HepG2 (cell line): ENCODE measurements around the gene VPS9D1. TPM values are rescaled to one million over a fixed set of nuclear protein-coding genes. Genes with fewer than 3 reads are reported as not detected.

Experiments used
- ATAC-seq: fragments of 200-7000 bp; cut with Tn5 transposase; 3 replicates; pipeline ENCODE4 v1.9.1; 2020; ENCODE audit warnings: mild to moderate bottlenecking, moderate library complexity
- BruUV-seq: library from RNA; stranded (reverse); fragments of 400-500 nt; replicated peaks from 2 replicates; lab custom pipeline; 2021; lab: Mats Ljungman, UMichigan
- CTCF ChIA-PET: fragments of 300-600 bp; formaldehyde crosslinking; extraction: SDS; loops from one replicate; lab custom pipeline; 2021; ENCODE audit warnings: low total read pairs, inconsistent platforms, low intra/inter-chr PET ratio; lab: Yijun Ruan, JAX
- POLR2A ChIA-PET: fragments of 350-600 bp; sonication (Branson Sonifier 250); formaldehyde crosslinking; loops from one replicate; lab custom pipeline; 2020; ENCODE audit warnings: antibody characterized with exemption, inconsistent platforms; lab: Yijun Ruan, JAX
- DNase-seq: peaks from one replicate; pipeline ENCODE4 v3.0.0-alpha.2; 2015; ENCODE audit warnings: low spot score
- FAIRE-seq: peaks from 3 replicates; lab custom pipeline; 2011; peaks lifted over from hg19 to GRCh38; lab: Jason Lieb, UNC
- H2AFZ ChIP-seq: one replicate; pipeline ENCODE4 v1.6.1; 2011; ENCODE audit warnings: low read length, inconsistent platforms
- H3K27ac ChIP-seq: fragments of 300-600 bp; 3 replicates; pipeline ENCODE4 v1.8.0; 2011; ENCODE audit warnings: mixed run types, mild to moderate bottlenecking, mixed read lengths, low read length, inconsistent platforms; ENCODE audit not compliant: insufficient read depth; ENCODE audit errors: extremely low read length
- H3K27me3 ChIP-seq, 2 experiments: fragments of 200-600 bp in 1 of 2; 2 replicates in 1 of 2; 3 replicates in 1 of 2; pipeline versions ENCODE4 v1.6.0 to v1.8.0; 2011; ENCODE audit warnings: low read length in 2 of 2, mild to moderate bottlenecking in 2 of 2, moderate library complexity in 2 of 2, inconsistent platforms in 1 of 2; ENCODE audit not compliant: insufficient read depth in 2 of 2, control insufficient read depth in 1 of 2
- H3K36me3 ChIP-seq, 2 experiments: fragments of 200-600 bp in 1 of 2; replicated peaks in 1 of 2; 2 replicates in 1 of 2; 3 replicates in 1 of 2; pipeline versions ENCODE4 v1.5.1 to v1.8.0; 2011; ENCODE audit warnings: low read length in 2 of 2, inconsistent platforms in 1 of 2; ENCODE audit not compliant: insufficient read depth in 2 of 2, control insufficient read depth in 1 of 2
- H3K4me1 ChIP-seq: 2 replicates; pipeline ENCODE4 v1.5.1; 2012; ENCODE audit warnings: low read length, inconsistent platforms; ENCODE audit not compliant: insufficient read depth
- H3K4me2 ChIP-seq: 2 replicates; pipeline ENCODE4 v1.6.0; 2011; ENCODE audit warnings: low read depth, low read length, inconsistent platforms
- H3K4me3 ChIP-seq, 3 experiments: fragments of 200-600 bp in 1 of 3; sonication (generic), shearing (Covaris generic) in 1 of 3; replicated peaks in 1 of 3; 2 replicates each; pipeline ENCODE4 v1.5.1; 2011 to 2016; ENCODE audit warnings: low read length in 3 of 3, inconsistent platforms in 2 of 3, low read depth in 2 of 3, mild to moderate bottlenecking in 2 of 3, control low read depth in 1 of 3, mixed read lengths in 1 of 3; ENCODE audit not compliant: insufficient read depth in 1 of 3
- H3K79me2 ChIP-seq: one replicate; pipeline ENCODE4 v1.6.1; 2011; ENCODE audit warnings: low read length, inconsistent platforms; ENCODE audit not compliant: insufficient read depth
- H3K9ac ChIP-seq: 2 replicates; pipeline ENCODE4 v1.6.0; 2011; ENCODE audit warnings: mild to moderate bottlenecking, low read depth, low read length, inconsistent platforms; ENCODE audit not compliant: insufficient read depth
- H3K9me3 ChIP-seq: 2 replicates; pipeline ENCODE4 v1.5.1; 2012; ENCODE audit warnings: mild to moderate bottlenecking, low read length
- H4K20me1 ChIP-seq: 2 replicates; pipeline ENCODE4 v1.6.0; 2011; ENCODE audit warnings: inconsistent platforms, mild to moderate bottlenecking, low read length, moderate library complexity; ENCODE audit not compliant: insufficient read depth
- AGO1 ChIP-seq: fragments of 200-400 bp; formaldehyde crosslinking; IDR thresholded peaks from 2 replicates; pipeline ENCODE4 v1.6.1; 2017; ENCODE audit warnings: mild to moderate bottlenecking, low read depth, low read length, moderate library complexity; ENCODE audit not compliant: poor library complexity, severe bottlenecking
- BORCS8-MEF2B ChIP-seq: sonication (generic); formaldehyde crosslinking; IDR thresholded peaks from 2 replicates; pipeline ENCODE4 v1.8.0; 2022; ENCODE audit warnings: mild to moderate bottlenecking, missing genetic modification reagents
- FOSL2 ChIP-seq: sonication (generic); formaldehyde crosslinking; IDR thresholded peaks from 2 replicates; pipeline ENCODE4 v1.4.0; 2020; ENCODE audit warnings: missing genetic modification reagents
- HNF4G ChIP-seq, 2 experiments: sonication (generic) in 1 of 2; formaldehyde crosslinking in 1 of 2; IDR thresholded peaks; 2 replicates each; pipeline versions ENCODE4 v1.4.0 to v1.6.1; 2011 to 2020; ENCODE audit warnings: borderline replicate concordance in 2 of 2, low read depth in 2 of 2, mild to moderate bottlenecking in 2 of 2, low read length in 1 of 2, missing genetic modification reagents in 1 of 2, moderate library complexity in 1 of 2
- PHF21A ChIP-seq: sonication (generic); formaldehyde crosslinking; IDR thresholded peaks from 2 replicates; pipeline ENCODE4 v1.5.0; 2020; ENCODE audit warnings: mild to moderate bottlenecking, missing genetic modification reagents
- TBL1XR1 ChIP-seq: fragments of 150-350 bp; IDR thresholded peaks from 2 replicates; pipeline ENCODE4 v1.6.1; 2014; ENCODE audit warnings: borderline replicate concordance, low read length; ENCODE audit not compliant: partially characterized antibody
- THYN1 ChIP-seq: sonication (generic); formaldehyde crosslinking; IDR thresholded peaks from 2 replicates; pipeline ENCODE4 v1.8.1; 2023; ENCODE audit warnings: low read depth, mild to moderate bottlenecking, moderate library complexity, missing genetic modification reagents, borderline replicate concordance
- ZFP82 ChIP-seq: sonication (generic); formaldehyde crosslinking; IDR thresholded peaks from 2 replicates; pipeline ENCODE4 v1.5.1; 2020; ENCODE audit warnings: mild to moderate bottlenecking, missing genetic modification reagents, borderline replicate concordance
- ZNF205 ChIP-seq: IDR thresholded peaks from 2 replicates; pipeline ENCODE4 v1.6.1; 2018; ENCODE audit warnings: missing biosample characterization, missing genetic modification reagents
- ZNF510 ChIP-seq: sonication (generic); formaldehyde crosslinking; IDR thresholded peaks from 2 replicates; pipeline ENCODE4 v1.4.0; 2020; ENCODE audit warnings: low read depth, mild to moderate bottlenecking, missing genetic modification reagents
- ZNF550 ChIP-seq: sonication (generic); formaldehyde crosslinking; IDR thresholded peaks from 2 replicates; pipeline ENCODE4 v1.4.0; 2020; ENCODE audit warnings: mild to moderate bottlenecking, missing genetic modification reagents, borderline replicate concordance
- WGBS: methylation state at CpG from one replicate; pipeline ENCODE4 v1.1.6; 2017; ENCODE audit warnings: low lambda C conversion rate; 5-methylcytosine and 5-hydroxymethylcytosine counted together
- in situ Hi-C: cut with HindIII; loops from 2 replicates; pipeline ENCODE4 v1.10.0; 2017; ENCODE audit warnings: low pct_unique_long_range_greater_than_20kb; ENCODE audit not compliant: extremely low pct_ligation_motif_present
- intact Hi-C: fragments of 100-400 bp; cut with micrococcal nuclease; formaldehyde crosslinking; loops from one replicate; pipeline ENCODE4 v1.10.0; 2022; ENCODE audit not compliant: unreplicated experiment
- polyA plus RNA-seq, 8 experiments: library from polyadenylated mRNA; depleted of rRNA in 3 of 8; stranded (reverse) in 7 of 8; unstranded in 1 of 8; fragments of >200 nt; fragmentation: Illumina TruSeq in 4 of 8; extraction: Trizol in 4 of 8; gene quantifications; 2 replicates each; pipeline versions ENCODE4 v1.2.1 to v1.2.3, GENCODE V29; 2011 to 2016; ENCODE audit warnings: low read depth in 4 of 8, missing spikeins in 1 of 8, mixed read lengths in 1 of 8; ENCODE audit not compliant: insufficient read depth in 1 of 8
- total RNA-seq, 5 experiments: library from RNA; depleted of rRNA; stranded (reverse); fragments of >200 nt; fragmentation: Illumina TruSeq; extraction: Trizol; gene quantifications; 2 replicates each; pipeline ENCODE4 v1.2.3, GENCODE V29; 2016; ENCODE audit warnings: low read depth in 1 of 5
- TF ChIP-seq, protein P1 (sequence below): fragments of 450-650 bp; IDR thresholded peaks from 2 replicates; pipeline ENCODE4 v1.6.1; 2016
- TF ChIP-seq, protein P2 (sequence below): sonication (generic); formaldehyde crosslinking; IDR thresholded peaks from 2 replicates; pipeline ENCODE4 v1.4.0; 2020; ENCODE audit warnings: mild to moderate bottlenecking, missing genetic modification reagents
- TF ChIP-seq, protein P3 (sequence below): sonication (generic); formaldehyde crosslinking; IDR thresholded peaks from 2 replicates; pipeline ENCODE4 v1.4.0; 2020; ENCODE audit warnings: low read depth, mild to moderate bottlenecking, missing genetic modification reagents
- TF ChIP-seq, protein P4 (sequence below): sonication (generic); formaldehyde crosslinking; IDR thresholded peaks from 2 replicates; pipeline ENCODE4 v1.4.0; 2020; ENCODE audit warnings: missing genetic modification reagents, borderline replicate concordance

VPS9D1 gene
- total and polyA plus RNA-seq, 2 of the 13 experiments (the other 11 are each of a cell fraction or from before 2014, with no cell fraction given): 10.1 to 13.2 TPM

DNA sequence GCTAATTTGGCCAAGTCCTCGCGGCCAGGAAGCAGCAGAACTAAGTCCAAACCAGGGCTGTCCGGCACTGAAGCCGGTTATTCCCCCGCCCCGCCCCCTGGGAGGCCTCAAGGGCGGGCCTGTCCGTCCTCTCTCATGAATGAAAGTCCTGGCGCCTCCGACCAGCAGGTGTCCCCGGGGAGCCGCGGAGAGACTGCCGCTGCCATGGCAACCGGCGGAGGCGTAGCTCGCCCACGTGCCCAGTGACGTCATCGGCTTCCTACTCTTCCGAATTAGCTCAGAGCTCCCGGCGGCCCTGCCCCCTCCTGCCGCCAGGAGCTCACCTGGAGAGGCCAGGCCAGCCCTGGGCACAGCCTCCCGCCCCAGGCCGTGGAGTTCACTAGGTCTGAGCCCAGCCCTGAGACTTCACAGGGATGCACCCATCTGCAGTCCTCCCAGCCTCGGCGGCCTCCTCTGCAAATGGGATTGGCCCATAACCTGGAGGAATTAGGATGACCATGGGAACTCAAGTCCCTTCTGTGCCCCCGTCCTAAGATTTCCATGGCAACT, 20.5 kb downstream of the VPS9D1 start:
- Histone ChIP-seq H2AFZ (no peak overlapping the region), H3K4me3 (peak overlapping the region; percentile 71 to 89 (median 84)), H3K4me2 (peak overlapping the region; percentile 99), H3K79me2 (peaks cover 2% of the 10 kb centered on the region), H3K27me3 (no peaks in the 10 kb centered on the region), H3K9me3 (no peaks in the 10 kb centered on the region), H3K4me1 (peaks cover 45% of the 10 kb centered on the region), H4K20me1 (no peaks in the 10 kb centered on the region), H3K36me3 (peaks cover 5 to 14% of the 10 kb centered on the region in 2 experiments; a peak in 2 of 5 replicates), H3K9ac (peak overlapping the region; percentile 83), H3K27ac (peak overlapping the region; percentile 82)
- FAIRE-seq: peak; percentile 96
- ChIA-PET CTCF (interaction anchor here (1.2 to 1.4 kb wide), 2 partner anchors 13 to 93 kb away, joined by 3 to 4 read pairs; no protein-coding TSS in a partner anchor), POLR2A (interaction anchor here (0.8 to 3.0 kb wide), 22 partner anchors 8 to 222 kb away, joined by 3 to 32 read pairs (median 6); partner anchors contain the start of genes CDK10, CHMP1A, FANCA and MC1R)
- no TSS peak for BruUV-seq
- WGBS: 3% methylated on average over 9 of the region's 30 CpGs
- DNase-seq: peak; percentile 99
- intact Hi-C loops: loop anchor here (2.0 to 10.0 kb wide), 4 partner anchors 13 to 217 kb away; partner anchors contain the start of genes CDK10, MC1R and SPIRE2
- peak; percentile 59 for ATAC-seq
- in situ Hi-C loops: loop anchor here (5.0 kb wide), 1 partner anchor 43 kb away; the partner anchor contains the start of genes CHMP1A and SPATA33
- peak; percentile 24 for TF ChIP-seq AGO1
- TF ChIP-seq ZNF550 (CRISPR knock-in tag): peak; percentile 7; the same call in 1 of the 2 replicates
- peak; percentile 92 for TF ChIP-seq TBL1XR1
- TF ChIP-seq BORCS8-MEF2B: no peak
- TF ChIP-seq, protein P1, sequence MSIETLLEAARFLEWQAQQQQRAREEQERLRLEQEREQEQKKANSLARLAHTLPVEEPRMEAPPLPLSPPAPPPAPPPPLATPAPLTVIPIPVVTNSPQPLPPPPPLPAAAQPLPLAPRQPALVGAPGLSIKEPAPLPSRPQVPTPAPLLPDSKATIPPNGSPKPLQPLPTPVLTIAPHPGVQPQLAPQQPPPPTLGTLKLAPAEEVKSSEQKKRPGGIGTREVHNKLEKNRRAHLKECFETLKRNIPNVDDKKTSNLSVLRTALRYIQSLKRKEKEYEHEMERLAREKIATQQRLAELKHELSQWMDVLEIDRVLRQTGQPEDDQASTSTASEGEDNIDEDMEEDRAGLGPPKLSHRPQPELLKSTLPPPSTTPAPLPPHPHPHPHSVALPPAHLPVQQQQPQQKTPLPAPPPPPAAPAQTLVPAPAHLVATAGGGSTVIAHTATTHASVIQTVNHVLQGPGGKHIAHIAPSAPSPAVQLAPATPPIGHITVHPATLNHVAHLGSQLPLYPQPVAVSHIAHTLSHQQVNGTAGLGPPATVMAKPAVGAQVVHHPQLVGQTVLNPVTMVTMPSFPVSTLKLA: peak; percentile 96
- TF ChIP-seq ZFP82 (CRISPR knock-in tag): no peak
- TF ChIP-seq FOSL2 (CRISPR knock-in tag): peak; percentile 84
- TF ChIP-seq PHF21A (CRISPR knock-in tag): peak; percentile 73; the same call in 1 of the 2 replicates
- TF ChIP-seq, protein P2, sequence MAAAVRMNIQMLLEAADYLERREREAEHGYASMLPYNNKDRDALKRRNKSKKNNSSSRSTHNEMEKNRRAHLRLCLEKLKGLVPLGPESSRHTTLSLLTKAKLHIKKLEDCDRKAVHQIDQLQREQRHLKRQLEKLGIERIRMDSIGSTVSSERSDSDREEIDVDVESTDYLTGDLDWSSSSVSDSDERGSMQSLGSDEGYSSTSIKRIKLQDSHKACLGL (CRISPR knock-in tag): peak; percentile 29; the same call in 1 of the 2 replicates
- TF ChIP-seq, protein P3, sequence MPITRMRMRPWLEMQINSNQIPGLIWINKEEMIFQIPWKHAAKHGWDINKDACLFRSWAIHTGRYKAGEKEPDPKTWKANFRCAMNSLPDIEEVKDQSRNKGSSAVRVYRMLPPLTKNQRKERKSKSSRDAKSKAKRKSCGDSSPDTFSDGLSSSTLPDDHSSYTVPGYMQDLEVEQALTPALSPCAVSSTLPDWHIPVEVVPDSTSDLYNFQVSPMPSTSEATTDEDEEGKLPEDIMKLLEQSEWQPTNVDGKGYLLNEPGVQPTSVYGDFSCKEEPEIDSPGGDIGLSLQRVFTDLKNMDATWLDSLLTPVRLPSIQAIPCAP (CRISPR knock-in tag): no peak
- TF ChIP-seq ZNF205 (CRISPR knock-in tag): no peak
- peak; percentile 52; the same call in 1 of the 2 replicates for TF ChIP-seq HNF4G (IDR thresholded peaks at IDR 0.05; ENCODE audit: borderline replicate concordance, low read depth, low read length)
- peak; percentile 81; the same call in 1 of the 2 replicates for TF ChIP-seq HNF4G (CRISPR knock-in tag; IDR thresholded peaks at IDR 0.05; ENCODE audit: borderline replicate concordance, low read depth)
- 0 out of 2 replicates have a peak, but pooled peaks have one; percentile 51 for TF ChIP-seq ZNF510 (CRISPR knock-in tag)
- no peak for TF ChIP-seq THYN1 (CRISPR knock-in tag)
- TF ChIP-seq, protein P4, sequence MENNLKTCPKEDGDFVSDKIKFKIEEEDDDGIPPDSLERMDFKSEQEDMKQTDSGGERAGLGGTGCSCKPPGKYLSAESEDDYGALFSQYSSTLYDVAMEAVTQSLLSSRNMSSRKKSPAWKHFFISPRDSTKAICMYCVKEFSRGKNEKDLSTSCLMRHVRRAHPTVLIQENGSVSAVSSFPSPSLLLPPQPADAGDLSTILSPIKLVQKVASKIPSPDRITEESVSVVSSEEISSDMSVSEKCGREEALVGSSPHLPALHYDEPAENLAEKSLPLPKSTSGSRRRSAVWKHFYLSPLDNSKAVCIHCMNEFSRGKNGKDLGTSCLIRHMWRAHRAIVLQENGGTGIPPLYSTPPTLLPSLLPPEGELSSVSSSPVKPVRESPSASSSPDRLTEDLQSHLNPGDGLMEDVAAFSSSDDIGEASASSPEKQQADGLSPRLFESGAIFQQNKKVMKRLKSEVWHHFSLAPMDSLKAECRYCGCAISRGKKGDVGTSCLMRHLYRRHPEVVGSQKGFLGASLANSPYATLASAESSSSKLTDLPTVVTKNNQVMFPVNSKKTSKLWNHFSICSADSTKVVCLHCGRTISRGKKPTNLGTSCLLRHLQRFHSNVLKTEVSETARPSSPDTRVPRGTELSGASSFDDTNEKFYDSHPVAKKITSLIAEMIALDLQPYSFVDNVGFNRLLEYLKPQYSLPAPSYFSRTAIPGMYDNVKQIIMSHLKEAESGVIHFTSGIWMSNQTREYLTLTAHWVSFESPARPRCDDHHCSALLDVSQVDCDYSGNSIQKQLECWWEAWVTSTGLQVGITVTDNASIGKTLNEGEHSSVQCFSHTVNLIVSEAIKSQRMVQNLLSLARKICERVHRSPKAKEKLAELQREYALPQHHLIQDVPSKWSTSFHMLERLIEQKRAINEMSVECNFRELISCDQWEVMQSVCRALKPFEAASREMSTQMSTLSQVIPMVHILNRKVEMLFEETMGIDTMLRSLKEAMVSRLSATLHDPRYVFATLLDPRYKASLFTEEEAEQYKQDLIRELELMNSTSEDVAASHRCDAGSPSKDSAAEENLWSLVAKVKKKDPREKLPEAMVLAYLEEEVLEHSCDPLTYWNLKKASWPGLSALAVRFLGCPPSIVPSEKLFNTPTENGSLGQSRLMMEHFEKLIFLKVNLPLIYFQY: peak; percentile 79; the same call in 1 of the 2 replicates
